Mammary epithelial cell (primary cell): Measurements from ENCODE around the gene PPP1R15A.

Source experiments
- CTCF ChIP-seq, 2 donors: IDR thresholded peaks in 1 of 2; conservative IDR thresholded peaks in 1 of 2; 2 replicates each; pipeline ENCODE4 v1.5.1; 2011 to 2012; ENCODE audit warnings: inconsistent platforms in 2 of 2, low read length in 2 of 2, mild to moderate bottlenecking in 2 of 2, control low read depth in 1 of 2, low read depth in 1 of 2; ENCODE audit not compliant: insufficient read depth in 1 of 2; ENCODE audit errors: extremely low read depth in 1 of 2
- EZH2 ChIP-seq: IDR thresholded peaks from 2 replicates; pipeline ENCODE4 v1.6.1; 2012; ENCODE audit warnings: low read length, inconsistent platforms, borderline replicate concordance

GRCh38 chr19:48913114-48913889, 41.1 kb downstream of the PPP1R15A start:
- TF ChIP-seq EZH2 = no peak
- no peak for TF ChIP-seq CTCF (conservative IDR thresholded peaks at IDR 0.05 in 1 of 2, IDR thresholded peaks at IDR 0.05 in 1 of 2; ENCODE audit: extremely low read depth in 1 of 2, insufficient read depth in 1 of 2, low read depth in 1 of 2, low read length in 2 of 2)
